SK-N-DZ (cell line): ENCODE measurements around the gene SDR39U1.

Experiments used
- DNase-seq: peaks from one replicate; pipeline ENCODE4 v3.0.0-alpha.2; 2015; ENCODE audit warnings: low spot score

Gene SDR39U1

GRCh38 chr14:24411443-24412389, 30.9 kb downstream of the SDR39U1 start:
- peak; percentile 59 for DNase-seq

DNA sequence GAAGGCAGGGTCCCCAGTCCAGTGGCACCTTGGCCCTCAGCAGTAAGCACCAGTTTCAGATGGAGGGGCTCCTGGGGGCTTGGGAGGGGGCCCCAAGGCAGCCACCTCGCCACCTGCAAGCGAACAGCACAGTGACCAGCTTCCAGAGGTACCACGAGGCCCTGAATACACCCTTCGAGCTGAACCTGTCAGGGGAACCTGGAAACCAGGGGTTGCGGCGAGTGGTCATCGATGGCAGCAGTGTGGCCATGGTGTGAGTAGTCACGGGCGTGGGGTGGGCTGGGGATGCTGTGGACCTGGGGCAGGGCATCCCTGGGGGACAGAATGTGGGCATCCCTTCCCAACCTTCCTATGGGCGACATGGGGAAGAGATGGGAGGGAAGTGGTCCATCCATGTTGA, 32.6 kb downstream of the SDR39U1 start:
- DNase-seq = no peak

GRCh38 chr14:24409192-24409591, 33.4 kb downstream of the SDR39U1 start:
- DNase-seq = no peak

- DNase-seq = no peak
Observed at GRCh38 chr14:24408764-24409163, 33.8 kb downstream of the SDR39U1 start.

DNA sequence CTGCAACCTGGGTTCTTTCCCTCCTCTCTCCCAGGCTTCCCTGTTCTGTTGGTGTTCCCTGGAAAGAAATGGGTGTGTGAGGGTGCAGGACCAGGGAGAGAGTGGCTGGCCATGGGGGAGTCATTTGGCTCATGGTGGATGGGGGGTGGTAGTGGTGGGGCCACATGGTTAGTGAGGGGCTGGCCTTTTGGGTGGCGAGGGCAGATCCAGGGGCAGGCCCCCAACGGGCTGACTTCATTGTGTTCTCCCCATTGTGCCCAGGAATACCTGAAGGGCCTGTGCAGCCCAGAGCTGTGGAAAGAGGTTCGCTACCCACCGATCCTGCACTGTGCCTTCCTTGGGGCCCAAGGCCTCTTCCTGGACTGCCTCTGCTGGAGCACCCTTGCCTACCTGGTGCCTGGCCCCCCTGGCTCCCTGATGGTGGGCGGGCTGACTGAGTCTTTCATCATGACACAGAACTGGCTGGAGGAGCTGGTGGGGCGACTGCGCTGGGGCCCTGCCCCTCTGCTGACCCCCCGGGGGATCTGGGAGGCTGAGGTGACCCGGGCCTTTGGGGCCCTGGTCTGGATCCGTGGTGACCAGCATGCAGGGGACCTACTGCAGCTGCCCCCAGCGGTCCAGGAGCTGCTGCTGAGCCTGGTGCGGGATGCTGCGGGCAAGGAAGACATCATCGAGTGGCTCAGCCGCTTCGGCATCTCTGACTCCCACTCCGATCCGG, 34.8 kb downstream of the SDR39U1 start:
- no peak for DNase-seq

GRCh38 chr14:24406416-24406815, 36.2 kb downstream of the SDR39U1 start:
- no peak for DNase-seq

DNA sequence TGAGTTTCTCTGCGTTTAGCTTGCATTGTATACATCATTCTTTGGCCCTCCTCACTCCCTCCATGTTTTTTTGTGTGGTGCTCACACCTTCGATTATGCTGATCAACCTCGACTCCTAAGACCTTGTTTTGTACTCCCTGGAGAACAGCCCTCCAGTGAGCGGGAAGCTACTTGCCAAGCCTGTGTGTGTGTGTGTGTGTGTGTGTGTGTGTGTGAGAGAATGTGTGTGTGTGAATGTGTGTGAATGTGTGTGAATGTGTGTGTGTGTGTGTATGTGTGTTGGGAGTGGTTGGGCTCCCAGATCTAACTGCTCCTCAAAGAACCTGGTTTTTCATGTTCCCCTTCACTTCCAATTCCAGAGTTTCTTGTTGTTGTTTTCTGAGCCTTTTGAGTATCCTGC, 37.8 kb downstream of the SDR39U1 start:
- DNase-seq = no peak

- DNase-seq = no peak
Observed at GRCh38 chr14:24403294-24403998, 39.1 kb downstream of the SDR39U1 start.

DNA sequence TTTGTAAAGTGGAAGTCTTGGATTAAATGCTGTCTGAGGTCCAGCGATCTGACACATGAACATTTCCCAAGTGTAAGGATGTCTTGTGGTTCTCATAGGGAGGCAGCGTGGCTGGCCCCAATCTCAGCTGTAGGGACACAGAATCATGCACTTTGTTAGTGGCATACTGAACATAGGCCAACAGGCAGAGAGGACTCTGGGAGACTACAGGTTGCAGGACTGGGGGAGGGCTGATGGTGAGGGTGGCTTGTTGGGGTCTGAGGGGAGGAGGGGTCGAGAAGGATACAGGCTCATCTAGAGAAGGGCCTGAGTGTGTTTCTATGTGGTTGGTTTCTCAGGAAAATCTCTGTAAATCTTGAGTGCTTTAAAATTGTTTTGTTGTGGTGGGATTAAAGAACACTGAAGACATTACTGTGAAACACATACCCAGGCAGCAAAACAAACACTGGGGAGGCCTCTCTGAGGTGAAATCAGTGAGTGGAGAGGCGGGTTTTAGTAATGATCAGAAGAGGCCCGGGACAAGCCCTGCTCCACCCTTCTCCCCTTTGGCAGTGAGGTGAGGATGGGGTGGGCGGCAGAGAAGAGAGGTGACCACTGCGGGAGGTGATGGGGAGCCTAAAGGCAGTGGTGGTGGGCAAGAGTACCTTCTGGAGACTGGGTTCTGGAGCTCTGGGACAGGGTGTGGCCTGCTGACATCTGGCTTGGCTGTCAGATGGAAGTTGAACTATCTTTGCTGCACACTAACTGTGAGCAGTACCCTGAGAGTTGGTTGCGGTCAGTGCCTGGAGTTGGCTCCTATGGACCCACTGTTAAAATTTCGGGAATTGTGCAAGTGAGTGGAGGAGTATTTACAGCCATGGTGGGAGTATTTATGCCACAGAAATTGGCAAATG, 40.5 kb downstream of the SDR39U1 start:
- DNase-seq = no peak

DNA sequence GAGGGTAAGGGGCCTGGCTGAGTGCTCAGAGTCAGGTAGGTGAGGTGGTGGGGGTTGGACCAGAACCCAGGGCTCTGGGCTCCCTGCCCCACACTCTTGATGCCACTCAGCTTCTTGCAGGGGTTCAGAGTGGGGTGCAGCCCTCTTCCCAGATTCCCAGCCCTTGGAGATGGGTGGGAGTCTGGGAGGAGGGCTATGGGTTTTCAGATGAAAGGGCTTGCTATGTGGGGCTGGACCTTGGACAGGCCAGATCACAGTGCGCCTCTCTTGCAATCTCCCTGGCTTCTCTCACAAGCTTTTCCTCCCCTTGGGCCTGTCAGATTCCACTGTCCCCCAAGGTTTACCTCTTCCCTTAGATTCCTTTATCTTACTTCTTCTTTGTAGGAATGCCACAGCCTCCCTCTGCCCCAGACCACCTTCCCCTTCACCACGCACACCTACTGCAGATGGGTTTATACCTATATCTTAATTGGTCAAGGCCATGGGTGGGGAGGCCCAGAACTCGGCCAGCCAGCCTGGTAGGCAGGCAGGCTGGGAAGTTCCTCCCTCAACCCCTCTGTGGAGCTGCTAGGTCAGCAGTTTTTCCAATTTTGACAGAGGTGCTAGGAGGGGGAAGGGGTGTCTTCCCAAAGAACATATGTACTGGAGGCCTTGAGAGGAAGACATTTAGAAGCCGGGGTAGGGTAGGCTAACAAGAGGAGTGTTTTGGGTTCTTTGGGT, 42.4 kb downstream of the SDR39U1 start:
- DNase-seq = no peak

- no peak for DNase-seq
Observed at GRCh38 chr14:24399447-24399822, 43.1 kb downstream of the SDR39U1 start.

DNA sequence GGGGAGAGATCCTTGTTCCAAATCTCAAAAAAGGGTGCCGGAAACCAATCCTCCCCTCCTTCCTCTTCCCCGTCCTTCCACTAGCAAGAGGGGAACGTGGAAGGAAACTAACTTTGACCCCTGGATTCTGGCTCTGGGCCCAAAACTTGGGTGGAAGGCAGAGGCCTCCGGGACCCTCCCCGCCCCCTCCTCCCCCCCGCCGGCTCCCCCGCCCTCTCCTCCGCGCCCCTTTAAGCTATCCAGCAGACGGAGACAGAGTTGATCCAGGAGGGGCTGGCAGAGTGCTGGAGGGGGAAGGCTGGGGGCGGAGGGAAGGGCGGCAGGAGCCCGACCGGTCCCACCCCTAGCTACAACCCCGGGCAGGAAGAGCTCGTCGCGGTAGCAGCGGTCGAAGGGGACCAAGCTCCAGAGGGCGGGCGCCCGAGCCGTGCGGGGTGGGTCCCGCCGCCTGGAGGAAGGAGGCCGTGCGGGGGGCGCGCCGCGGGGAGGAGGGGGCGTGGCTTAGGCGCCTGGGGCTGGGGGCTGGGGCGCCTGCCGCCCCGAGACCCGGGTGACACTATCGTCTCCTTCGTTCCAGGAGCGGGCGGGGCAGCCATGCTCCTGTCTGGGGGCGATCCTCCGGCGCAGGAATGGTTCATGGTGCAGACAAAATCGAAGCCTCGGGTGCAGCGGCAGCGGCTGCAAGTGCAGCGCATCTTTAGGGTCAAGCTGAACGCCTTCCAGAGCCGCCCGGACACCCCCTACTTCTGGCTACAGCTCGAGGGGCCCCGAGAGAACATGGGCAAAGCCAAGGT, 43.7 kb downstream of the SDR39U1 start, which contains the start of gene NYNRIN:
Gene NYNRIN (plus strand): TSS at position 351 of the 794 bp plus-strand sequence. CDS start 244 bp downstream, at position 595.
- DNase-seq = peak; percentile 70

DNA sequence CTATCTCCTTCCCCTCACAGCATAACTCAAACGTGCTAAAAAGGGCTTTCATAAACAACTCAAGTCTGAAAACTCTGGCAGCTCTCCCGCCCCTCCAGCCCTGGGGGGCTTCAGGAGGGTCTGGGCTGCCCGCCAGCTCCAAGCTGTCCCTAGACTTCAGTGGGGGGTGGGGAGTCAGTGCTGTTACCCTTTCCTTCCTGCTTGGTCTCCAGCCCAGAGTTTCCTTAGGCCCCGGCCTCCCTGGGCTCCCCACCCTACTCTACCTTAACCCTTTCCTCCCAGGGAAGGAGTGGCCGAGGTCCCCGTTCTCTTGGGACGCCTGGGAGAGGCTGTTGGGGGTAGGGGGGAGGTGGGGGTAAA, 44.3 kb downstream of the SDR39U1 start:
- peak; percentile 73 for DNase-seq

- no peak for DNase-seq
Observed at GRCh38 chr14:24397639-24398292, 44.8 kb downstream of the SDR39U1 start.

GRCh38 chr14:24395609-24396582, 46.7 kb downstream of the SDR39U1 start:
- no peak for DNase-seq

GRCh38 chr14:24394275-24394674, 48.3 kb downstream of the SDR39U1 start:
- no peak for DNase-seq

- DNase-seq = no peak
Observed at GRCh38 chr14:24392325-24393091, 50.1 kb downstream of the SDR39U1 start.
